LNCaP clone FGC (cell line): ENCODE measurements around the gene MYH10.
A peak's percentile ranks its signal among the peaks of the same experiment; 100 is the strongest.

Experiments
- DNase-seq: peaks from one replicate; pipeline ENCODE4 v3.0.0-alpha.2; 2011; ENCODE audit warnings: low read depth
- H3K4me3 ChIP-seq: 2 replicates; pipeline ENCODE4 v1.5.1; 2011; ENCODE audit warnings: mild to moderate bottlenecking, low read depth, low read length, control low read depth
- TF ChIP-seq, protein P1 (sequence below): IDR thresholded peaks from 2 replicates; pipeline ENCODE4 v1.5.1; 2012; ENCODE audit warnings: mild to moderate bottlenecking; ENCODE audit not compliant: control insufficient read depth, insufficient read depth; ENCODE audit errors: extremely low read depth

Gene MYH10

GRCh38 chr17:8494021-8494420 is 136.5 kb downstream of the MYH10 start:
- no peak overlapping the region for H3K4me3 ChIP-seq
- TF ChIP-seq, protein P1, sequence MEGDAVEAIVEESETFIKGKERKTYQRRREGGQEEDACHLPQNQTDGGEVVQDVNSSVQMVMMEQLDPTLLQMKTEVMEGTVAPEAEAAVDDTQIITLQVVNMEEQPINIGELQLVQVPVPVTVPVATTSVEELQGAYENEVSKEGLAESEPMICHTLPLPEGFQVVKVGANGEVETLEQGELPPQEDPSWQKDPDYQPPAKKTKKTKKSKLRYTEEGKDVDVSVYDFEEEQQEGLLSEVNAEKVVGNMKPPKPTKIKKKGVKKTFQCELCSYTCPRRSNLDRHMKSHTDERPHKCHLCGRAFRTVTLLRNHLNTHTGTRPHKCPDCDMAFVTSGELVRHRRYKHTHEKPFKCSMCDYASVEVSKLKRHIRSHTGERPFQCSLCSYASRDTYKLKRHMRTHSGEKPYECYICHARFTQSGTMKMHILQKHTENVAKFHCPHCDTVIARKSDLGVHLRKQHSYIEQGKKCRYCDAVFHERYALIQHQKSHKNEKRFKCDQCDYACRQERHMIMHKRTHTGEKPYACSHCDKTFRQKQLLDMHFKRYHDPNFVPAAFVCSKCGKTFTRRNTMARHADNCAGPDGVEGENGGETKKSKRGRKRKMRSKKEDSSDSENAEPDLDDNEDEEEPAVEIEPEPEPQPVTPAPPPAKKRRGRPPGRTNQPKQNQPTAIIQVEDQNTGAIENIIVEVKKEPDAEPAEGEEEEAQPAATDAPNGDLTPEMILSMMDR: no peak
- DNase-seq: no peak

- no peak for DNase-seq
- TF ChIP-seq, protein P1: no peak
- H3K4me3 ChIP-seq: no peak overlapping the region
These were observed 138.4 kb downstream of the MYH10 start for GRCh38 chr17:8492121-8492520.

DNA sequence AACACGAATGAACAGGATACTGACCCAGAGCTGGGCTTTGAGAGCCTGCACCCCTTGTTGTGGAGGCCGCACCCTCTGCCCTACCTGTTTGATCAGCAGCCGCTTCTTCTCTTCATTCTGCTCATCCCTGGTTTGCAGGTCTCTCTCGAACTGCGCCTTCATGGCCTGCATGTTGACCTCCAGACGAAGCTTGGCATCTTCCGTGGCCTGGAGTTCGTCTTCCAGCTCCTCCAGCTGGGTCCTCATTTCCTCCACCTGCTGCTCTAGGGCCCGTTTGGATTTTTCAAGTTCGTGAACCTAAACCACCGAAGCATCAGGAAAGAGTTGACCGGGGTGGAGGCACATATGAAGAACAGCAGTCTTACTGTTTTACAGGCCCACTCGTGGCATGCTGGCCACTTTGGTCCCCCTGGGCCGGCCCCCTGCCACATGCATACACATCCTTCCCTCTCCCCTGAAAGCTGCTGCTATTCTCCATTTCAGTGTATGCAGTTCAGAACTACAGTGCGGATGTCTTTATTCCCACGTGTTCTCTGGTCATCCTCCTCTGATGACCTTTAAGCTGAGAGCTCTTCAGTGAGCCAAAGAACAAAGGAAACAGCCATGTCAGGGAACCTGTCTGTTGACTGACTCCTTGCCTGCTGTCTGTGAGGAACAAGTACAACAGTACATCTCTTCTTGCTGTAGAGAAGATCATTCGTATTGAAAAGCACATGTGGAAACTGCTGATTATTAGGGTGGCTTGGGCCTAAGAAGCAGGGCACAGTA is 140.1 kb downstream of the MYH10 start:
- no peak for DNase-seq
- no peak overlapping the region for H3K4me3 ChIP-seq
- TF ChIP-seq, protein P1: no peak

DNA sequence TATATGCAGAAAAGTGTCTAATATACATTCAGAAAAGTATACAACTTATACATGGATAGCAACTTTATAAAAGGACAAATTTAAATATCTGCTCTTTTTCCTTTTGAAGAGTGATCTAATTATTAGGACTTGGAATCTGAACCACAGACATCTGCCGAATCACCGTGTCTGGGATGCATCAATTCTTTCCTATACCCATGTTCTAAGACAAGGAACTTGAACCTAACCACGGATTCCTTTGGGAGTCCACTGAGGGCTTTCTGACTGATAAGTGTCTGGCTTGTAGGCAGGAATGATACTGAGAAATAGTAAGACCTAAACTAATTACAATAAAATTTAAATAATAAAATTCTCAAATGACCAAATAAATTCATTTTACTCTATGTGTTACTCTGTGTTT is 140.7 kb downstream of the MYH10 start:
- TF ChIP-seq, protein P1: no peak
- no peak overlapping the region for H3K4me3 ChIP-seq
- DNase-seq: no peak

- H3K4me3 ChIP-seq: no peak overlapping the region
- TF ChIP-seq, protein P1: peak; percentile 35; the same call in 1 of the 2 replicates
- peak; percentile 44 for DNase-seq
These were observed 141.6 kb downstream of the MYH10 start for GRCh38 chr17:8488901-8489300.

DNA sequence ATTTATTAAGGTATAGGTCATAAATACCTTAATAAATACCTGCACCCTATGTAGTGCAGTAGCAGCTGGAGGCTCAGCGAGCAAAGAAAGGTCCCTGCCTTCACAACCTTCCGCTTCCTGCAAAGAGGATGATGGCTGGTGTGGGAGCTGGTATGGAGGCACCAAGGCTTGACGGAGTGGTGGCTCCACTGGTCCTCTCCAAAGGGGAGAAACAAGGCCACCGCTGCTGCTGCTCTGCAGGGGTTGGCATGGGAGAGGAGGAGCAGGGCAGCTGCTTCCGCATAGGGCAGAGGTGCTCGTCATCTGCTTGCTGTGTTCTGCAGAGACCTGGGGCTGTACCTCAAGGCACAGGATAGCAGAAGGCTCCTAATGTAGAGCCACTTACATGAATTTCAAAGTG is 142.0 kb downstream of the MYH10 start:
- H3K4me3 ChIP-seq: no peak overlapping the region
- DNase-seq: no peak
- TF ChIP-seq, protein P1: no peak

GRCh38 chr17:8487743-8488142 is 142.8 kb downstream of the MYH10 start:
- DNase-seq: no peak
- TF ChIP-seq, protein P1: no peak

More at GRCh38 chr17:8487743-8488142, 142.8 kb downstream of the MYH10 start:
- H3K4me3 ChIP-seq: no peak overlapping the region
